Liver (tissue), 9 donors: ENCODE data around the gene NAXD. TPM values are rescaled to one million over a fixed set of nuclear protein-coding genes. Genes with fewer than 3 reads are reported as not detected.

Experiments used
- DNase-seq: peaks from one replicate; pipeline ENCODE4 v3.0.0-alpha.2; 2017; ENCODE audit warnings: low spot score
- H3K27ac ChIP-seq, 2 donors: one replicate each; pipeline ENCODE4 v1.7.0; 2013; ENCODE audit warnings: inconsistent platforms in 2 of 2, low read length in 2 of 2, control low read depth in 1 of 2, low read depth in 1 of 2, mild to moderate bottlenecking in 1 of 2
- H3K27me3 ChIP-seq, 4 donors: one replicate each; pipeline versions ENCODE4 v1.6.1 to v1.7.0; 2013; ENCODE audit warnings: low read length in 3 of 4, inconsistent platforms in 1 of 4, mild to moderate bottlenecking in 1 of 4, moderate library complexity in 1 of 4; ENCODE audit not compliant: control insufficient read depth in 4 of 4, insufficient read depth in 4 of 4
- H3K36me3 ChIP-seq, 4 donors: one replicate each; pipeline versions ENCODE4 v1.6.1 to v1.7.0; 2013; ENCODE audit warnings: low read length in 3 of 4, mild to moderate bottlenecking in 3 of 4, low read depth in 1 of 4, moderate library complexity in 1 of 4; ENCODE audit not compliant: control insufficient read depth in 4 of 4, insufficient read depth in 3 of 4
- H3K4me1 ChIP-seq, 4 donors: one replicate each; pipeline versions ENCODE4 v1.6.1 to v1.7.0; 2013; ENCODE audit warnings: low read length in 3 of 4, mild to moderate bottlenecking in 3 of 4, moderate library complexity in 1 of 4; ENCODE audit not compliant: control insufficient read depth in 4 of 4, insufficient read depth in 4 of 4
- H3K4me3 ChIP-seq, 3 donors: one replicate each; pipeline versions ENCODE4 v1.6.1 to v1.7.0; 2013; ENCODE audit warnings: low read length in 3 of 3, control low read depth in 1 of 3, low read depth in 1 of 3, mild to moderate bottlenecking in 1 of 3
- H3K9ac ChIP-seq, 2 donors: one replicate each; pipeline ENCODE4 v1.7.0; 2013; ENCODE audit warnings: low read length in 2 of 2, mild to moderate bottlenecking in 2 of 2, moderate library complexity in 2 of 2, control low read depth in 1 of 2, low read depth in 1 of 2
- H3K9me3 ChIP-seq, 4 donors: one replicate each; pipeline versions ENCODE4 v1.6.1 to v1.7.0; 2013; ENCODE audit warnings: low read length in 3 of 4; ENCODE audit not compliant: control insufficient read depth in 4 of 4
- EGR1 ChIP-seq, 2 donors: IDR thresholded peaks; 2 replicates each; pipeline ENCODE4 v1.6.1; 2016 to 2018; ENCODE audit warnings: antibody characterized with exemption in 2 of 2, low read depth in 2 of 2
- FOXA2 ChIP-seq: IDR thresholded peaks from 2 replicates; pipeline ENCODE4 v1.6.1; 2016; ENCODE audit warnings: antibody characterized with exemption
- GABPA ChIP-seq, 2 donors: IDR thresholded peaks in 1 of 2; conservative IDR thresholded peaks in 1 of 2; 2 replicates each; pipeline ENCODE4 v1.6.1; 2016; ENCODE audit warnings: antibody characterized with exemption in 2 of 2, mild to moderate bottlenecking in 1 of 2, moderate library complexity in 1 of 2
- HNF4A ChIP-seq, 2 donors: conservative IDR thresholded peaks; 2 replicates each; pipeline ENCODE4 v1.6.1; 2016; ENCODE audit warnings: antibody characterized with exemption in 2 of 2, mild to moderate bottlenecking in 2 of 2
- HNF4G ChIP-seq: IDR thresholded peaks from 2 replicates; pipeline ENCODE4 v1.6.1; 2016; ENCODE audit warnings: antibody characterized with exemption
- JUND ChIP-seq, 2 donors: IDR thresholded peaks; 2 replicates each; pipeline ENCODE4 v1.6.1; 2016; ENCODE audit warnings: antibody characterized with exemption in 2 of 2
- NR2F2 ChIP-seq: IDR thresholded peaks from 2 replicates; pipeline ENCODE4 v1.6.1; 2016; ENCODE audit warnings: antibody characterized with exemption
- RAD21 ChIP-seq, 2 donors: IDR thresholded peaks; 2 replicates each; pipeline ENCODE4 v1.6.1; 2016; ENCODE audit warnings: antibody characterized with exemption in 2 of 2, mild to moderate bottlenecking in 2 of 2
- REST ChIP-seq: IDR thresholded peaks from 2 replicates; pipeline ENCODE4 v1.6.1; 2016; ENCODE audit warnings: antibody characterized with exemption, mild to moderate bottlenecking
- RXRA ChIP-seq, 2 donors: IDR thresholded peaks; 2 replicates each; pipeline ENCODE4 v1.6.1; 2017 to 2018; ENCODE audit warnings: antibody characterized with exemption in 2 of 2, mild to moderate bottlenecking in 1 of 2
- SP1 ChIP-seq: IDR thresholded peaks from 2 replicates; pipeline ENCODE4 v1.6.1; 2018; ENCODE audit warnings: antibody characterized with exemption, mild to moderate bottlenecking
- TAF1 ChIP-seq: conservative IDR thresholded peaks from 2 replicates; pipeline ENCODE4 v1.6.1; 2016; ENCODE audit warnings: antibody characterized with exemption, mild to moderate bottlenecking
- YY1 ChIP-seq: IDR thresholded peaks from 2 replicates; pipeline ENCODE4 v1.6.1; 2016; ENCODE audit warnings: antibody characterized with exemption, mild to moderate bottlenecking
- WGBS: extraction: QIAGEN DNeasy Blood & Tissue Kit; methylation state at CpG from one replicate; pipeline ENCODE4 v1.1.7; 2013; 5-methylcytosine and 5-hydroxymethylcytosine counted together
- polyA plus RNA-seq, 2 donors: library from polyadenylated mRNA; stranded (reverse) in 1 of 2; unstranded in 1 of 2; fragments of 200-250 nt in 1 of 2; fragments of >200 nt in 1 of 2; fragmentation: Nextera tagmentation in 1 of 2; extraction: Ambion mirVana in 1 of 2; gene quantifications; one replicate each; pipeline versions ENCODE4 v1.2.1 to v1.2.3, GENCODE V29; 2013 to 2015
- total RNA-seq, 2 donors: library from RNA; depleted of rRNA; stranded (reverse); fragments of >200 nt; gene quantifications; one replicate each; pipeline ENCODE4 v1.2.3, GENCODE V29; 2014
- TF ChIP-seq, protein P1 (sequence below): IDR thresholded peaks from 2 replicates; pipeline ENCODE4 v1.6.1; 2016; ENCODE audit warnings: antibody characterized with exemption
- TF ChIP-seq, protein P2 (sequence below): IDR thresholded peaks from 2 replicates; pipeline ENCODE4 v1.6.1; 2016; ENCODE audit warnings: antibody characterized with exemption
- TF ChIP-seq, protein P3 (sequence below): fragments of 150-350 bp; IDR thresholded peaks from 2 replicates; pipeline ENCODE4 v1.5.1; 2017; ENCODE audit warnings: improper control_type of control experiment, low read depth, low read length; ENCODE audit not compliant: missing input control
- TF ChIP-seq, protein P4 (sequence below): IDR thresholded peaks from 2 replicates; pipeline ENCODE4 v1.6.1; 2016; ENCODE audit warnings: antibody characterized with exemption
- donor health status: healthy.
- donor health status: healthy.
- donor health status: healthy.
- donor health status: healthy.
- donor health status: healthy.

The NAXD gene
- total and polyA plus RNA-seq, 4 donors, result 19.0 to 40.5 (median 27.6) TPM

- TF ChIP-seq TAF1 (no peak), RXRA (IDR thresholded peaks at IDR 0.05) (no peak), SP1 (no peak), NR2F2 (no peak)
- TF ChIP-seq, protein P1, sequence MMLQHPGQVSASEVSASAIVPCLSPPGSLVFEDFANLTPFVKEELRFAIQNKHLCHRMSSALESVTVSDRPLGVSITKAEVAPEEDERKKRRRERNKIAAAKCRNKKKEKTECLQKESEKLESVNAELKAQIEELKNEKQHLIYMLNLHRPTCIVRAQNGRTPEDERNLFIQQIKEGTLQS, result no peak
Measured at GRCh38 chr13:110590577-110590976, 24.8 kb upstream of the NAXD start (continued).

DNA sequence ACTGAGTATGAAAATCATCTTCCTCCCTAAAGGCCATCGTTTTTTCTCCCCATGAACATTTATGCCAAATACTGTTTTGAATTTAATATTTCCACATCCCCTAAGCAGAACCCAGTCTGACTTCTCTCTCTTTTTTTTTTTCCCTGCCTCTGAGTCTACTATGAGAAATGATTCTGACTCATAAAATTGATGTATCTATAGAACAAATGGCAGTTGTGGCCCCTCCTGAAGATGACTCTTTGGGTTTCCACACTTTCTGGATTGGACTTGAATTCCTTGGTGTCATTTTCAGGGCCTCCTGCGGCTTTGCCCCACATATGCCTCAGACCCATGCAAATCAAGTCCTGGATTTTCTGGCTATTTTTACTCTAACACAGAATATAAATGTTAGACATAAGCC is 22.7 kb upstream of the NAXD start:
- no peaks in the 10 kb centered on the region for H3K9me3 ChIP-seq
- DNase-seq, result no peak
- no peak for TF ChIP-seq HNF4G
- no peak for TF ChIP-seq RAD21 (IDR thresholded peaks at IDR 0.05)
- TF ChIP-seq EGR1 (IDR thresholded peaks at IDR 0.05; ENCODE audit: low read depth in 2 of 2), result no peak
- TF ChIP-seq JUND (IDR thresholded peaks at IDR 0.05), result no peak
- TF ChIP-seq, protein P2, sequence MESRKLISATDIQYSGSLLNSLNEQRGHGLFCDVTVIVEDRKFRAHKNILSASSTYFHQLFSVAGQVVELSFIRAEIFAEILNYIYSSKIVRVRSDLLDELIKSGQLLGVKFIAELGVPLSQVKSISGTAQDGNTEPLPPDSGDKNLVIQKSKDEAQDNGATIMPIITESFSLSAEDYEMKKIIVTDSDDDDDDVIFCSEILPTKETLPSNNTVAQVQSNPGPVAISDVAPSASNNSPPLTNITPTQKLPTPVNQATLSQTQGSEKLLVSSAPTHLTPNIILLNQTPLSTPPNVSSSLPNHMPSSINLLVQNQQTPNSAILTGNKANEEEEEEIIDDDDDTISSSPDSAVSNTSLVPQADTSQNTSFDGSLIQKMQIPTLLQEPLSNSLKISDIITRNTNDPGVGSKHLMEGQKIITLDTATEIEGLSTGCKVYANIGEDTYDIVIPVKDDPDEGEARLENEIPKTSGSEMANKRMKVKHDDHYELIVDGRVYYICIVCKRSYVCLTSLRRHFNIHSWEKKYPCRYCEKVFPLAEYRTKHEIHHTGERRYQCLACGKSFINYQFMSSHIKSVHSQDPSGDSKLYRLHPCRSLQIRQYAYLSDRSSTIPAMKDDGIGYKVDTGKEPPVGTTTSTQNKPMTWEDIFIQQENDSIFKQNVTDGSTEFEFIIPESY, result no peak
- TF ChIP-seq, protein P1, result no peak
- H3K27ac ChIP-seq, result no peak overlapping the region
- H3K4me3 ChIP-seq, result no peak overlapping the region
- H3K27me3 ChIP-seq, result no peaks in the 10 kb centered on the region
- H3K9ac ChIP-seq, result no peak overlapping the region
- 83% methylated on average over 2 of the region's 2 CpGs for WGBS
- no peaks in the 10 kb centered on the region for H3K36me3 ChIP-seq
- H3K4me1 ChIP-seq, result no peaks in the 10 kb centered on the region

DNA sequence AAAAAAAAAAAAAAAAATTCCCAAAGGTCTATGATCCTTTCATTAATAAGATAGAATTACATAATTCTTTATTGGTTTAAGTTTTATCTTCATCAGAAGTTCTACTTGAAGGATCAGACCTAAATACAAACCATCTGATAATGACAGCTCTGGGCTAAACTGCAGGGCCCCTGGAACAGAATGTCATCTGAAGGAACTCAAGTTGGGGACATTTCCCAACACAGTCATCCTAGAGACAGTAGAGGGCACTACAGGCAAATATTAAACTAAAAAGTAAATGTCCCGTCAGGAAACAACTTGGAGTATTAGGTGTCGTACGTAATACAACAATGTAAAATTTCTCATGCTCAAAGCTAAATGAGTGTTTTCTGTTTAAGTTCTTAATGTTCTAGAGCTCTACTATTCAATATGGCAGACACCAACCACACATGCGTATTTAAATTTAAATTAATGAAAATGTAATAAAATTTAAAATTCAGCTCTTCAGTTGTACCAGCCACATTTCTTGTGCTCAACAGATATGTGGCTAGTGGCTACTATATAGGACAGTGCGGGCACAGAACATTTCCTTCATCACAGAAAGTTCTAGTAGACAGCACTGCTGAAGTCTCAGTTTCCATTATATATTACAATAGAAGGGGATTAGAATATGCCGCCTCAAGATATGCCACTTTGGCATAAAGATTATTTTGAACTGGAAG is 21.8 kb upstream of the NAXD start:
- no peak overlapping the region for H3K27ac ChIP-seq
- TF ChIP-seq RAD21 (IDR thresholded peaks at IDR 0.05) (peak; percentile 87 to 90), EGR1 (IDR thresholded peaks at IDR 0.05; ENCODE audit: low read depth in 2 of 2) (no peak), JUND (IDR thresholded peaks at IDR 0.05) (peak in 1 of 2 donors; percentile 41), FOXA2 (no peak), TAF1 (no peak), NR2F2 (no peak), SP1 (peak; percentile 11), GABPA (IDR thresholded peaks at IDR 0.05 in 1 of 2, conservative IDR thresholded peaks at IDR 0.05 in 1 of 2) (no peak), RXRA (IDR thresholded peaks at IDR 0.05) (peak in 1 of 2 donors; percentile 33), YY1 (no peak), REST (no peak), HNF4A (conservative IDR thresholded peaks at IDR 0.05) (peak in 1 of 2 donors; percentile 43)
- TF ChIP-seq, protein P3, sequence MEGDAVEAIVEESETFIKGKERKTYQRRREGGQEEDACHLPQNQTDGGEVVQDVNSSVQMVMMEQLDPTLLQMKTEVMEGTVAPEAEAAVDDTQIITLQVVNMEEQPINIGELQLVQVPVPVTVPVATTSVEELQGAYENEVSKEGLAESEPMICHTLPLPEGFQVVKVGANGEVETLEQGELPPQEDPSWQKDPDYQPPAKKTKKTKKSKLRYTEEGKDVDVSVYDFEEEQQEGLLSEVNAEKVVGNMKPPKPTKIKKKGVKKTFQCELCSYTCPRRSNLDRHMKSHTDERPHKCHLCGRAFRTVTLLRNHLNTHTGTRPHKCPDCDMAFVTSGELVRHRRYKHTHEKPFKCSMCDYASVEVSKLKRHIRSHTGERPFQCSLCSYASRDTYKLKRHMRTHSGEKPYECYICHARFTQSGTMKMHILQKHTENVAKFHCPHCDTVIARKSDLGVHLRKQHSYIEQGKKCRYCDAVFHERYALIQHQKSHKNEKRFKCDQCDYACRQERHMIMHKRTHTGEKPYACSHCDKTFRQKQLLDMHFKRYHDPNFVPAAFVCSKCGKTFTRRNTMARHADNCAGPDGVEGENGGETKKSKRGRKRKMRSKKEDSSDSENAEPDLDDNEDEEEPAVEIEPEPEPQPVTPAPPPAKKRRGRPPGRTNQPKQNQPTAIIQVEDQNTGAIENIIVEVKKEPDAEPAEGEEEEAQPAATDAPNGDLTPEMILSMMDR, result peak; percentile 77
- TF ChIP-seq, protein P4, sequence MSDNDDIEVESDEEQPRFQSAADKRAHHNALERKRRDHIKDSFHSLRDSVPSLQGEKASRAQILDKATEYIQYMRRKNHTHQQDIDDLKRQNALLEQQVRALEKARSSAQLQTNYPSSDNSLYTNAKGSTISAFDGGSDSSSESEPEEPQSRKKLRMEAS, result no peak
- TF ChIP-seq, protein P1, result no peak
- no peak overlapping the region for H3K4me3 ChIP-seq
- no peaks in the 10 kb centered on the region for H3K27me3 ChIP-seq
- 41% methylated on average over 6 of the region's 6 CpGs for WGBS
- peak overlapping the region in 1 of 2 donors; percentile 53 for H3K9ac ChIP-seq
- H3K36me3 ChIP-seq, result no peaks in the 10 kb centered on the region
- no peaks in the 10 kb centered on the region for H3K9me3 ChIP-seq
- no peak for DNase-seq
- no peaks in the 10 kb centered on the region for H3K4me1 ChIP-seq
